ENCODE results near the gene AJM1.

Gene AJM1

GRCh38 chr9:136829981-136830885 is 12.0 kb upstream of the AJM1 start:
- H3K36me3 ChIP-seq (replicated peaks in 1 of 2; ENCODE audit: control insufficient read depth in 2 of 2, insufficient read depth in 2 of 2, low read length in 2 of 2), result peaks cover 70 to 84% of the 10 kb centered on the region in 2 donors

GRCh38 chr9:136831002-136831719 is 11.1 kb upstream of the AJM1 start:
- no peak overlapping the region for H3K4me2 ChIP-seq (ENCODE audit: insufficient read depth, low read length, poor library complexity, severe bottlenecking)
- H3K9me3 ChIP-seq (replicated peaks in 1 of 2; ENCODE audit: control insufficient read depth in 2 of 2, insufficient read depth in 1 of 2, low read depth in 1 of 2, low read length in 2 of 2), result no peaks in the 10 kb centered on the region
- H4K91ac ChIP-seq (ENCODE audit: low read depth, low read length, poor library complexity), result no peak overlapping the region
- no peak overlapping the region for H3K27ac ChIP-seq (replicated peaks; ENCODE audit: low read length)
- no peak overlapping the region for H2BK5ac ChIP-seq (ENCODE audit: low read length)
- no peak overlapping the region for H2BK15ac ChIP-seq (ENCODE audit: low read length)
- no peak overlapping the region for H3K23ac ChIP-seq (ENCODE audit: low read depth, low read length, poor library complexity)
- H3K27me3 ChIP-seq (ENCODE audit: control insufficient read depth in 3 of 3, insufficient read depth in 3 of 3, low read depth in 1 of 3, low read length in 3 of 3), result no peaks in the 10 kb centered on the region
- no peak overlapping the region for H3K14ac ChIP-seq (ENCODE audit: low read length)
- no peak overlapping the region for H2BK120ac ChIP-seq (ENCODE audit: low read depth, low read length)
- no peaks in the 10 kb centered on the region for H3K4me1 ChIP-seq (ENCODE audit: control insufficient read depth in 2 of 2, insufficient read depth in 1 of 2, low read depth in 1 of 2, low read length in 2 of 2)
- no peak overlapping the region for H2BK12ac ChIP-seq (ENCODE audit: low read length)
- no peak overlapping the region for H2AK5ac ChIP-seq (ENCODE audit: low read depth, low read length)
- no peak overlapping the region for H3K4ac ChIP-seq (ENCODE audit: low read length)
- WGBS, 2 donors (ENCODE audit: extremely low coverage in 2 of 2, insufficient read length in 2 of 2, insufficient replicate concordance in 1 of 2), result no CpG with 5 or more reads among the region's 30 CpGs
- no peak for DNase-seq (ENCODE audit: low spot score)
- H3K18ac ChIP-seq (ENCODE audit: low read length), result no peak overlapping the region
- peak overlapping the region; percentile 14 for H3K9ac ChIP-seq (ENCODE audit: low read depth, low read length, poor library complexity)
- H3K79me1 ChIP-seq (ENCODE audit: low read depth, low read length), result peaks cover 9% of the 10 kb centered on the region
- H3K4me3 ChIP-seq (ENCODE audit: low read length in 2 of 2), result peak overlapping the region in 1 of 2 donors; percentile 16
- no peak overlapping the region for H4K8ac ChIP-seq (ENCODE audit: low read depth, low read length)
- H2AFZ ChIP-seq (ENCODE audit: low read length), result no peak overlapping the region
- peaks cover 63 to 84% of the 10 kb centered on the region in 2 donors for H3K36me3 ChIP-seq (replicated peaks in 1 of 2; ENCODE audit: control insufficient read depth in 2 of 2, insufficient read depth in 2 of 2, low read length in 2 of 2)

More at GRCh38 chr9:136829981-136830885, 12.0 kb upstream of the AJM1 start:
- no peaks in the 10 kb centered on the region for H3K9me3 ChIP-seq (replicated peaks in 1 of 2; ENCODE audit: control insufficient read depth in 2 of 2, insufficient read depth in 1 of 2, low read depth in 1 of 2, low read length in 2 of 2)
- H2AFZ ChIP-seq (ENCODE audit: low read length), result no peak overlapping the region
- H3K14ac ChIP-seq (ENCODE audit: low read length), result no peak overlapping the region
- peak overlapping the region; percentile 10 for H3K23ac ChIP-seq (ENCODE audit: low read depth, low read length, poor library complexity)
- no peak overlapping the region for H2BK5ac ChIP-seq (ENCODE audit: low read length)
- no peaks in the 10 kb centered on the region for H3K27me3 ChIP-seq (ENCODE audit: control insufficient read depth in 3 of 3, insufficient read depth in 3 of 3, low read depth in 1 of 3, low read length in 3 of 3)
- no peak overlapping the region for H3K4ac ChIP-seq (ENCODE audit: low read length)
- no peak overlapping the region for H3K4me2 ChIP-seq (ENCODE audit: insufficient read depth, low read length, poor library complexity, severe bottlenecking)
- H3K4me1 ChIP-seq (ENCODE audit: control insufficient read depth in 2 of 2, insufficient read depth in 1 of 2, low read depth in 1 of 2, low read length in 2 of 2), result no peaks in the 10 kb centered on the region
- no peak overlapping the region for H3K27ac ChIP-seq (replicated peaks; ENCODE audit: low read length)
- H2BK120ac ChIP-seq (ENCODE audit: low read depth, low read length), result no peak overlapping the region
- no peak overlapping the region for H3K18ac ChIP-seq (ENCODE audit: low read length)
- no peak for DNase-seq (ENCODE audit: low spot score)
- H3K79me1 ChIP-seq (ENCODE audit: low read depth, low read length), result peaks cover 13% of the 10 kb centered on the region
- no peak overlapping the region for H2BK15ac ChIP-seq (ENCODE audit: low read length)
- no peak overlapping the region for H3K9ac ChIP-seq (ENCODE audit: low read depth, low read length, poor library complexity)
- H2AK5ac ChIP-seq (ENCODE audit: low read depth, low read length), result no peak overlapping the region
- WGBS, 2 donors (ENCODE audit: extremely low coverage in 2 of 2, insufficient read length in 2 of 2, insufficient replicate concordance in 1 of 2), result no CpG with 5 or more reads among the region's 41 CpGs
- no peak overlapping the region for H2BK12ac ChIP-seq (ENCODE audit: low read length)
- H4K8ac ChIP-seq (ENCODE audit: low read depth, low read length), result no peak overlapping the region
- no peak overlapping the region for H3K4me3 ChIP-seq (ENCODE audit: low read length in 2 of 2)
- H4K91ac ChIP-seq (ENCODE audit: low read depth, low read length, poor library complexity), result no peak overlapping the region

GRCh38 chr9:136831720-136832104 is 10.6 kb upstream of the AJM1 start:
- H2BK15ac ChIP-seq (ENCODE audit: low read length), result no peak overlapping the region
- no peaks in the 10 kb centered on the region for H3K27me3 ChIP-seq (ENCODE audit: control insufficient read depth in 3 of 3, insufficient read depth in 3 of 3, low read depth in 1 of 3, low read length in 3 of 3)
- peak overlapping the region in 1 of 2 donors; percentile 52 for H3K4me3 ChIP-seq (ENCODE audit: low read length in 2 of 2)
- no peak overlapping the region for H2AFZ ChIP-seq (ENCODE audit: low read length)
- H3K36me3 ChIP-seq (replicated peaks in 1 of 2; ENCODE audit: control insufficient read depth in 2 of 2, insufficient read depth in 2 of 2, low read length in 2 of 2), result peaks cover 63 to 84% of the 10 kb centered on the region in 2 donors
- WGBS, 2 donors (ENCODE audit: extremely low coverage in 2 of 2, insufficient read length in 2 of 2, insufficient replicate concordance in 1 of 2), result no CpG with 5 or more reads among the region's 23 CpGs
- no peak overlapping the region for H3K27ac ChIP-seq (replicated peaks; ENCODE audit: low read length)
- no peak overlapping the region for H2BK12ac ChIP-seq (ENCODE audit: low read length)
- DNase-seq (ENCODE audit: low spot score), result no peak
- H3K4me1 ChIP-seq (ENCODE audit: control insufficient read depth in 2 of 2, insufficient read depth in 1 of 2, low read depth in 1 of 2, low read length in 2 of 2), result no peaks in the 10 kb centered on the region
- no peak overlapping the region for H3K9ac ChIP-seq (ENCODE audit: low read depth, low read length, poor library complexity)
- H2AK5ac ChIP-seq (ENCODE audit: low read depth, low read length), result no peak overlapping the region
- H4K8ac ChIP-seq (ENCODE audit: low read depth, low read length), result no peak overlapping the region
- no peak overlapping the region for H4K91ac ChIP-seq (ENCODE audit: low read depth, low read length, poor library complexity)
- H3K9me3 ChIP-seq (replicated peaks in 1 of 2; ENCODE audit: control insufficient read depth in 2 of 2, insufficient read depth in 1 of 2, low read depth in 1 of 2, low read length in 2 of 2), result no peaks in the 10 kb centered on the region
- H3K18ac ChIP-seq (ENCODE audit: low read length), result no peak overlapping the region
- H3K23ac ChIP-seq (ENCODE audit: low read depth, low read length, poor library complexity), result peak overlapping the region; percentile 52
- no peak overlapping the region for H3K4ac ChIP-seq (ENCODE audit: low read length)
- H2BK120ac ChIP-seq (ENCODE audit: low read depth, low read length), result no peak overlapping the region
- H3K4me2 ChIP-seq (ENCODE audit: insufficient read depth, low read length, poor library complexity, severe bottlenecking), result no peak overlapping the region
- no peak overlapping the region for H2BK5ac ChIP-seq (ENCODE audit: low read length)
- H3K79me1 ChIP-seq (ENCODE audit: low read depth, low read length), result peaks cover 5% of the 10 kb centered on the region
- no peak overlapping the region for H3K14ac ChIP-seq (ENCODE audit: low read length)

- Histone ChIP-seq H3K4me2 (ENCODE audit: insufficient read depth, low read length, poor library complexity, severe bottlenecking) (no peak overlapping the region), H4K8ac (ENCODE audit: low read depth, low read length) (no peak overlapping the region), H3K14ac (ENCODE audit: low read length) (no peak overlapping the region), H2BK120ac (ENCODE audit: low read depth, low read length) (no peak overlapping the region), H3K9me3 (replicated peaks in 1 of 2; ENCODE audit: control insufficient read depth in 2 of 2, insufficient read depth in 1 of 2, low read depth in 1 of 2, low read length in 2 of 2) (no peaks in the 10 kb centered on the region), H2BK12ac (ENCODE audit: low read length) (no peak overlapping the region), H3K79me1 (ENCODE audit: low read depth, low read length) (peaks cover 7% of the 10 kb centered on the region), H2AK5ac (ENCODE audit: low read depth, low read length) (no peak overlapping the region), H4K91ac (ENCODE audit: low read depth, low read length, poor library complexity) (no peak overlapping the region), H3K4me1 (ENCODE audit: control insufficient read depth in 2 of 2, insufficient read depth in 1 of 2, low read depth in 1 of 2, low read length in 2 of 2) (no peaks in the 10 kb centered on the region), H3K9ac (ENCODE audit: low read depth, low read length, poor library complexity) (no peak overlapping the region), H3K23ac (ENCODE audit: low read depth, low read length, poor library complexity) (no peak overlapping the region), H2BK15ac (ENCODE audit: low read length) (no peak overlapping the region), H3K27ac (replicated peaks; ENCODE audit: low read length) (no peak overlapping the region), H3K4ac (ENCODE audit: low read length) (no peak overlapping the region), H3K18ac (ENCODE audit: low read length) (no peak overlapping the region), H3K36me3 (replicated peaks in 1 of 2; ENCODE audit: control insufficient read depth in 2 of 2, insufficient read depth in 2 of 2, low read length in 2 of 2) (peaks cover 59 to 82% of the 10 kb centered on the region in 2 donors), H3K4me3 (ENCODE audit: low read length in 2 of 2) (peak overlapping the region in 1 of 2 donors; percentile 25), H2BK5ac (ENCODE audit: low read length) (no peak overlapping the region), H3K27me3 (ENCODE audit: control insufficient read depth in 3 of 3, insufficient read depth in 3 of 3, low read depth in 1 of 3, low read length in 3 of 3) (no peaks in the 10 kb centered on the region), H2AFZ (ENCODE audit: low read length) (no peak overlapping the region)
- DNase-seq (ENCODE audit: low spot score), result no peak
- WGBS, 2 donors (ENCODE audit: extremely low coverage in 2 of 2, insufficient read length in 2 of 2, insufficient replicate concordance in 1 of 2), result no CpG with 5 or more reads among the region's 9 CpGs
These were observed 9.7 kb upstream of the AJM1 start for GRCh38 chr9:136832581-136832980.

All from neuronal stem cell (in vitro differentiated cells).